GM19351 (cell line): ENCODE results near the gene GP2.

Experiments
- ATAC-seq: cut with Tn5 transposase; IDR thresholded peaks from one replicate; pipeline ENCODE4 v1.9.1; 2021; ENCODE audit warnings: mild to moderate bottlenecking, moderate library complexity; ENCODE audit not compliant: unreplicated experiment

Gene GP2

DNA sequence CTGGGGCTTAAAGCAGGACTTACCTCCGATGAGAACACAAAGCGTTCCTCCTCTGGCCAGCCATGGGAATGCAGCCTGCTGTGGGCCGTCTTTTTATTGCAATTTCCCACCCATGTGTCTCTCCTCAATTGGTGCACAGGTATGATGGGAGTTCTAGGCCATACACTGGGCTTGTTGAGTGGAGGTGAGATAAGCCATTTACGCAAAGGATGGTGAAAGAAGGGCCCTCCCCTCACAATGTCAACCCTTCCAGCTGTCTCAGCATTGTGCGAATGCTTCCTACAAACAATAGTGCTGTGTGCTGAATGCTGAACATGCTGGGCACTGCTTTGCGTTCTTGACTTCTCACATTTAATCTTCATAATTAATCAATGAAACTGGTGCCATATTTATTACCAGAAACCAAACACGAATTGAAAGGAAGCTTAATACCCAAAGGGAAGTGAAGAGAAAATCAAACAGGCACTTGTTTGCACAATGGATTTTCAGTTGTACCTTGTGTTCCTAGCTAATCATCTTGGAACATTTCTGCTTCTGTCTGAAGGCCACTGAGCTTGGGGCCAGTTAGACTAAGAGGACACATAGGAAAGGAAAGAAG, at the start of gene GP2:
Gene GP2 (minus strand): TSS at position 70 of the 598 bp plus-strand sequence. CDS start 1,082 bp downstream, outside the sequence.
- no peak for ATAC-seq

DNA sequence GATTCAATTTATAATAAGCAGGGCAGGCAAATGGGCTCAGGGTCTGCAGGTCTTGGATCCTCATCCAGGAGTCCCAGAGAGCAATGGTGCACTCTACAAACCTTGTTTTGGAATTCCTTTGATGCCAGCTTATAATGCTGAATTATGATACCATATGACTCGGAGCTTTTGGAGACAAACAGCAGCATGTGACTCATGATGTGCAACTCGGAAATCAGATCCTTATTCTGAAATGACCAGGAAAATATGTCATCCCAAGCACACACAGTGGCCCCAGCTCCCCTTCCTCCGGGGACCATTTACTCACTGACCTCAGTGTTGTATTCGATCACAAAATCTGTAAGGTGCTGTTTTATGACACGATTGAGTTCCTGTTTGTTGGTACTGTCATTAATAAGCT, 45.4 kb upstream of the GP2 start:
- no peak for ATAC-seq

GRCh38 chr16:20369452-20370054, 42.2 kb upstream of the GP2 start:
- ATAC-seq: no peak

DNA sequence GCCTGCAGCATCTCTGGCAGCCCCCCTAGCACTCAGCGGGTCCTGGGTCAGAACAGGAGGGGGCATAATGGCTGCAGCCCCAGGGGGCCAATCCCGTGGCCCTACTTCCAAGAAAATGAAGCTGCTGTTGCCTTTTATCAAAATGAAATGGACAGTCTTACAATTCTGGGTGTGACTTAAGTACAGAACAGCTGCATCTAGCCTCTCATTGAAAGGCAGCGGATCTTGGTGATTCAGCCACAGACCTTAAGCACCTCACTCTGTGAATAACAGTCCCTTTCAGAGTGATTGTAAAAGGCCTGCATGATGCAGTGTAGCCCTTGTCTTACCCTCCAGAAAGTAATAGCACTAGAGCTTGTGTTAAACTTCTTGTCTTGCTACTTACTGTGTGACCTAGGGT, 36.7 kb upstream of the GP2 start:
- ATAC-seq: no peak

DNA sequence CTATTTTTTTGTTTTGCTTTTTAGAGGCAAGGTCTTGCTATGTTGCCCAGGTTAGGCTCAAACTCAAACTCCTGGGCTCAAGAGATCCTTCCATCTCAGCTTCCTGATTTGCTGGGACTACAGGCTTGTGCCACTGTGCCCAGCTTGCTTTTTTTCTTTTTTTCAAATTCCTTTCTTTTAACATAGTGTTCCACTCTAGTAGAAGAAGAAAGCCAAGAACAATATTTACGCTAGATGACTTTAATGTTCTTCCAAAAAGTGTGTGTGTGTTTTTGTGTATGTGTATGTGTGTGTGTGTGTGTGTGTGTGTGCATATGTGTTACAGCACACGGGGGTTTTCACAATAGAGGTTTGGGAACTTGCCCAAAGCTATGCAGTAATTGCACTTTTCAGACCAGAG, 35.9 kb upstream of the GP2 start:
- ATAC-seq: no peak

GRCh38 chr16:20359997-20360396, 32.7 kb upstream of the GP2 start:
- ATAC-seq: no peak

DNA sequence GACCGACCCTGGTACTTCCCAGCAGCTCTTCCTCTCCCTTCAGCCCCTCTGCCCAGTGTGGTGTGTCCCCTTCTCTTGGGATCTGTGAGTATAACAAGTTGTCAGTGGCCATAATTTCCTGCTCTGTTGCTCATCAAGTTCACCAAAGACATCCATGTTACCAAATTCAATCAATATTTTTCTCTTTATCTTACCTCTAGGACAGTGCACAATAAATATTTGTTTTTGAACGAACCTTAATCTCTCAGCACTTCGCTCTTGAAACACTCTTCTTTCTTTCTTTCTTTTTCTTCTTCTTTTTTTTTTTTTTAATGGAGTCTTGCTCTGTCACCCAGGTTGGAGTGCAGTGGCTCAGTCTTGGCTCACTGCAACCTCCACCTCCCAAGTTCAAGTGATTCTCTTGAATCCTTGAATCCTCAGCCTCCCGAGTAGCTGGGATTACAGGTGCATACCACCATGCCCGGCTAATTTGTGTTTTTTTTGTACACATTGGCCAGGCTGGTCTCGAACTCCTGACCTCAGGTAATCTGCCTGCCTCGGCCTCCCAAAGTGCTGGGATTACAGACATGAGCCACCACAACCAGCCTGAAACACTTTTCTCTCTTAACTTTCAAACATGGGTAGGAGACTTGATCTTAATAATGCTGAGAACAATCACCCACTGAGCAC, 27.9 kb upstream of the GP2 start:
- ATAC-seq: no peak

DNA sequence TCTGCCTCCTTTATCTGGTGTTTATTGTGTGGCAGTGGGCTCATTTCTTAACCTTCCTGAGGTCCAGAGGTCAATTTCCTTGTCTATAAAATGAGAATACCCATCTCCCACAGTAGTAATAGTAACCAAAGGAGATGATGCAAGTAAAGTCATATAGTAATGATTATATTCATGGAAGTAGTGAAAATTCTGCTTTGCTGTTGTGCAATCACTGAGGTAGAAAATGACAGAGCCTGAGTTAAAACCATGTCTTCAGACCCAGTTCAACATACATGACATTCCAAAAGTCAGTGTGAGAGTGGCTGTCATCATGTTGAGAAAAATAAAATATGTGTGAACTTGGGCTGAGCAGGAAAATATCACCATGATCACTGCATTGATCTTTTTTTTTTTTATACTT, 26.1 kb upstream of the GP2 start:
- no peak for ATAC-seq

- no peak for ATAC-seq
These were observed 25.3 kb upstream of the GP2 start, which contains the start of gene UMOD for GRCh38 chr16:20352615-20353014. TSS of gene UMOD (minus strand) at chr16:20352715. CDS start at chr16:20350737, 1,978 bp downstream.

GRCh38 chr16:20349615-20350014, 22.3 kb upstream of the GP2 start:
- no peak for ATAC-seq

DNA sequence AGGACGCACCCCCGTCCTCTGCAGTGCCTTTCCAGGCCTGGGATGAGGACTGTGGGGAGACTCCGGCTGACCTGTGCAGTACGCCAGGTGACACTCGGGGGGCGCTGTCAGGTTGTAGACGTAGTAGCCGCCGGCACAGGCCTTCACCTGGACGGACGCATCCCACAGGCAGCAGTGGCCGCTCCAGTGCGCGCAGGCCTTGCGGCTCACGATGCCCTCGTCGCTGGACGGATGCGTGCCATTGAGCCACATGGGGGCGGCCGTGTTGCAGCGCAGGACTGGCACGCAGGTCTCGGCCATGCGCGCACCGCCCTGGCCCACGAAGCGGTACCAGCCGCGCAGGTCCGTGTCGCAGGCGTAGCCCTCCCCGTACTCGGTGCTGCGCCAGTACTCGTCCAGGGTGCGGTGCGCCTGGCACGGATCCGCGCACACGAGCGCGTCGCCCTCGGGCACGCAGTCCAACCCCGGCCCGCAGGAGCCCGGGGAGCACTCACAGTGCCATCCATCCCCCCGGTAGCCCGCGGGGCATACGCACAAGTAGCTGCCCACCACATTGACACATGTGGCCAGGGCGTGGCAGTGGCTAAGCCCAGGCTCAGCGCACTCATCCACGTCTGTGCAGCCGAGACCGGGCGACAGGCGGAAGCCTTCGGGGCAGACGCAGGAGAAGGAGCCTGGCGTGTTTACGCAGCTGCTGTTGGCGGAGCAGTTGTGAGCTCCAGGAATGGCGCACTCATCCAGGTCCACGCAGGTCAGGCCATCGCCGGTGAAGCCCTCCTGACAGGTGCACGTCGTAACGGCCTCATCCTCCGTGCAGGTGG, 21.3 kb upstream of the GP2 start:
- ATAC-seq: no peak

- ATAC-seq: no peak
These were observed 20.5 kb upstream of the GP2 start for GRCh38 chr16:20347666-20348364.

DNA sequence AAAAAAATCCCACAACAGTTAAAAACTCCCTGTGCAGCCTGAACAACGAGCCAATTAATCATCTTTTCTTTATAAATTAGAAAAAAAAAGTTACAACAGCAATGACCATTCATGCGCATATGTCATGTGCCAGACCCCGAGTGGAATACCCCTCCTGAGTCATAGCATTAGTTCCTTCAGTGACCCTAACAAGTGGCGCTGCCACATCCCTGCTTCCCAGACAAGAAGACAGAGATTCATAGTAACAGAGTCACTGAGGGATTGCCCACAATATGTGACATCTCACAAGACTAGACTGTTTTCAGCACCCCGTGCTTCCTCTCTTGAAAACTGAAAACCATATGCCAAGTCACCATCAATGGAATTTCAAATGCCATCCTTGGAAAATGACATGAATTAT, 17.3 kb upstream of the GP2 start:
- no peak for ATAC-seq

- ATAC-seq: no peak
These were observed 12.4 kb upstream of the GP2 start for GRCh38 chr16:20339744-20340143.

GRCh38 chr16:20336955-20337354, 9.6 kb upstream of the GP2 start:
- ATAC-seq: no peak

DNA sequence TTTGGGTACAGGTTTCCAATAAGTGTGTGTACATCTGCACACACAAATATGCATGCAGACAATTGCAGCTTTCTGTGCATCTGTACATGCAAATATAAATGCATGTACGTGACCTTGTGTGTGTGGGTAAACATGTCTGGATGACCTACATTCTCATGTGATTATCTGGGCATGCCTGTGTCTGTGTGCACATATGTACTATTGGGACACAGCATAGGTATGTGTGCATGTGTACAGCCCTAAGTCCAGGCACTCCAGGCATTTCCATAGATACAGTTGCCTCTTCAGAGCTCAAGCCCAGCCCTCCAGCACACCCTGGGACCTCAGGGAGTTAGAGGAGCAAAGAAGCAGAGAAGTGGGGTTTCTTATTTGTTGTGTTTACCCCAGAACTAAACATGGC, 7.1 kb upstream of the GP2 start:
- ATAC-seq: no peak

GRCh38 chr16:20333120-20333519, 5.8 kb upstream of the GP2 start:
- ATAC-seq: no peak

- no peak for ATAC-seq
These were observed 5.1 kb upstream of the GP2 start for GRCh38 chr16:20332411-20332810.

DNA sequence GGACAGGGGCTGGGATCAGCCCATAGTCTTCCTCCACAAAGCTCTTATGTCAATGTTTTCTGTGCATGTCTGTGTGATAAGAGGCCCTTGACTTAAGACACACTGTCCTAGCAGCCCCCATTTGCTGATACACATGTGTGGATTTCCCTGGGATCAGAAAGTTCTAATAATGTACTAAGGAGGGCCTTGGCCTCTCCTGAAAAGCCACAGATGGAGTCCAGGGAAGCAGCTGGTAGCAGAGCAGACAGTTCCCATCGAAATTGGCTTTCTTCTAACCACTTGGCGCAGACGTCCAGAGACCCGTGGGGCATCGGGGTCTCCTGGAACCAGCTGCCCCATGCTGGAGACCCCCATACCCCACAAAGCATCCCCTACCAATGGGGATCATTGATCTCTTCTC, 4.3 kb upstream of the GP2 start:
- ATAC-seq: no peak

DNA sequence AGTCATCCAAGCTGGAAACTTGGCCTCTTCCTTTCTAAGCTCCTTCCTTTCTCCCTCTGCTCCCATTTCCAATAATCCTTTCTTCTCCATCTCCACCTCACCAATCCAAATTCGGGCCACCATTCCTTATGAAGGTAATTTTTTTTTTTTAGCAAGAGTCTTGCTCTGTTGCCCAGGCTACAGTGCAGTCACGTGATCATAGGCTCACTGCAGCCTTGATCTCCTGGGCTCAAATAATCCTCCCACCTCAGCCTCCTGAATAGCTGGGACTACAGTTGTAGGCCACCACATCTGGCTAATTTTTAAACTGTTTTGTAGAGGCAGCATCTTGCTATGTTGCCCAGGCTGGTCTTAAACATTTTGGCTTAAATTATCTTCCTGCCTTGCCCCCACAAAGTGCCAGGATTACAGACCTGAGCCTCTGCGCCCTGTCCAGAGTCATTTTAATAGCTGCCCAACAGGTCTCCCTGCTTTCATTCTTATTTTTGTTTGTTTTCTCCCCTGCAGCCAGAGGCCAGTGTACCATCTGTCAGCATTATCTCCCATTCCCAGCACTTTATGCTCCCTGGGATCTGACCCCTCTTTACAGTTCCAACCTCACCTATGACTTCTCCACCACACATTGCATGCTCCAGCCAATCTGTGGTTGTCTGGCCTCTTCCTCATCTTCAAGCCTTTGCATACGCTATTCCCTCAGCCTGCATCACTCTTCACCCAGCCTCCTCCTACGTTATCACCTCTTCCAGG, 2.3 kb upstream of the GP2 start:
- no peak for ATAC-seq
